Endodermal cell (in vitro differentiated cells): ENCODE data around the gene OR8K1. TPM values are rescaled to one million over a fixed set of nuclear protein-coding genes. Genes with fewer than 3 reads are reported as not detected.

Experiments used
- DNase-seq: peaks from one replicate; pipeline ENCODE4 v3.0.0-alpha.2; 2017
- H3K27ac ChIP-seq: 2 replicates; pipeline ENCODE4 v1.5.1; 2013; ENCODE audit warnings: mild to moderate bottlenecking, low read depth, low read length, moderate library complexity
- H3K27me3 ChIP-seq: 2 replicates; pipeline ENCODE4 v1.6.1; 2013; ENCODE audit warnings: mild to moderate bottlenecking, low read length, moderate library complexity; ENCODE audit not compliant: insufficient read depth, control insufficient read depth, poor library complexity, severe bottlenecking
- H3K36me3 ChIP-seq: 2 replicates; pipeline ENCODE4 v1.7.0; 2013; ENCODE audit warnings: mild to moderate bottlenecking, low read length, moderate library complexity; ENCODE audit not compliant: control insufficient read depth, insufficient read depth
- H3K4me1 ChIP-seq: one replicate; pipeline ENCODE4 v1.7.0; 2013; ENCODE audit warnings: low read length; ENCODE audit not compliant: control insufficient read depth, insufficient read depth
- H3K4me3 ChIP-seq: 2 replicates; pipeline ENCODE4 v1.5.1; 2013; ENCODE audit warnings: mild to moderate bottlenecking, low read length, moderate library complexity
- H3K9ac ChIP-seq: 2 replicates; pipeline ENCODE4 v1.6.1; 2013; ENCODE audit warnings: mild to moderate bottlenecking, low read length, moderate library complexity; ENCODE audit not compliant: poor library complexity, severe bottlenecking; ENCODE audit errors: extremely low read depth
- H3K9me3 ChIP-seq: 2 replicates; pipeline ENCODE4 v1.6.1; 2013; ENCODE audit warnings: mild to moderate bottlenecking, low read length, moderate library complexity; ENCODE audit not compliant: control insufficient read depth
- H3K27ac Mint-ChIP-seq: 2 replicates; pipeline ENCODE4 v1.8.0; 2020; ENCODE audit warnings: mixed read lengths
- H3K27me3 Mint-ChIP-seq: 2 replicates; pipeline ENCODE4 v1.8.0; 2021; ENCODE audit warnings: mild to moderate bottlenecking, mixed read lengths; ENCODE audit not compliant: insufficient read depth
- H3K36me3 Mint-ChIP-seq: 2 replicates; pipeline ENCODE4 v1.8.0; 2020; ENCODE audit warnings: low read depth, mixed read lengths
- H3K4me1 Mint-ChIP-seq: 2 replicates; pipeline ENCODE4 v1.8.0; 2020; ENCODE audit warnings: mixed read lengths
- H3K4me3 Mint-ChIP-seq: 2 replicates; pipeline ENCODE4 v1.8.0; 2020; ENCODE audit warnings: mild to moderate bottlenecking, moderate library complexity, mixed read lengths
- H3K9me3 Mint-ChIP-seq: 2 replicates; pipeline ENCODE4 v1.8.0; 2020; ENCODE audit warnings: mild to moderate bottlenecking, mixed read lengths
- CTCF ChIP-seq: fragments of 200-600 bp; sonication (generic); conservative IDR thresholded peaks from 2 replicates; pipeline ENCODE4 v1.5.0; 2021; ENCODE audit warnings: antibody characterized with exemption, mild to moderate bottlenecking
- WGBS, 2 experiments: methylation state at CpG; one replicate each; pipeline versions ENCODE4 v1.1.5 to v1.1.7; 2013; ENCODE audit warnings: missing lambda C conversion rate in 2 of 2, mixed read lengths in 1 of 2; ENCODE audit not compliant: insufficient coverage in 1 of 2, insufficient read length in 1 of 2; 5-methylcytosine and 5-hydroxymethylcytosine counted together
- total RNA-seq, 2 donors: library from RNA; stranded (reverse); fragmentation: NEBNext Ultra II Directional in 1 of 2; extraction: Animal tissue kit (Norgen Biotek cat#: 25700) in 1 of 2; gene quantifications; 2 replicates in 1 of 2; 3 replicates in 1 of 2; pipeline ENCODE4 v1.2.1, GENCODE V29; 2021

The OR8K1 gene
- total RNA-seq, 2 donors from 2014 or later: not detected

DNA sequence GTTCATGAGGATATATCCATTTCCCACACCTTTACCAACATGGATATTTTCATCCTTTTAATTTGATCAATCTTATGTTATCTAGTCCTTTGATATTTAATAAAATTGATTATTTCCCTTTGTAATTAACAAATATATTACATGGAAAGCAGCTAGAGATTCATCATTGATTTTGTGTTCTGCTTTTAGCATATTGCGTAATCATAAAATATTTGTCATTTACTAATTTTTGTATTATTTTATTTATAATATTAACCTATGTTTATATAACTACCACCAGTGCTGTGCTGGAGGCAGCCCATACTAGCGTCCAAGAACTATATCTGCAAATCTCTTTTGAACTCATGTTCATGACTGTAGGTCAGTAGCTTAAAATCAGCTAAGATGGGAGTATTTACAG is 34.3 kb downstream of the OR8K1 start:
- Histone ChIP-seq H3K4me1 (no peaks in the 10 kb centered on the region), H3K9me3 (no peaks in the 10 kb centered on the region), H3K27ac (no peak overlapping the region), H3K27me3 (no peaks in the 10 kb centered on the region), H3K4me3 (no peak overlapping the region), H3K9ac (no peak overlapping the region), H3K36me3 (no peaks in the 10 kb centered on the region)
- Mint-ChIP-seq H3K36me3 (no peaks in the 10 kb centered on the region), H3K4me1 (no peaks in the 10 kb centered on the region), H3K27ac (no peak overlapping the region), H3K9me3 (no peaks in the 10 kb centered on the region), H3K4me3 (no peak overlapping the region), H3K27me3 (no peaks in the 10 kb centered on the region)
- 94 to 100% methylated on average over 1 of the region's 2 CpGs for WGBS, 2 experiments
- TF ChIP-seq CTCF: no peak
- no peak for DNase-seq

DNA sequence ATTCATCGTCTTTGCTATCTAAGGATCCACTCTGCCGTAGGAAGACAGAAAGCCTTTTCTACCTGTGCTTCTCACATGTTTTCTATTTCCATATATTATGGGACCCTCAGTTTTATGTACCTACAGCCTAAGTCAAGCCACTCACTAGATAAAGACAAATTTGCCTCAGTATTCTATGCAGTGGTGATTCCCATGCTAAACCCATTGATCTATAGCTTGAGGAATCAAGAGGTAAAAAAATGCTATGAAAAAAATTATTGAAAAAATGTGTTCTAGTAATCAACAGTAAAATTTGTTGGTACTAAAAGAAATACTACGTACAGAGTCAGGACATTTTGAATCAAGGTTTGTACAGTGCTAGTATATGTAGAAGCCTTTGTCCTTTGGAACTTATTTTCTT is 48.5 kb downstream of the OR8K1 start:
- Mint-ChIP-seq H3K27ac (no peak overlapping the region), H3K4me3 (no peak overlapping the region), H3K36me3 (no peaks in the 10 kb centered on the region), H3K27me3 (no peaks in the 10 kb centered on the region), H3K9me3 (no peaks in the 10 kb centered on the region), H3K4me1 (no peaks in the 10 kb centered on the region)
- no peak for TF ChIP-seq CTCF
- 94 to 95% methylated on average over 3 of the region's 3 CpGs for WGBS, 2 experiments
- no peak for DNase-seq
- no peak overlapping the region for H3K4me3 ChIP-seq
- H3K9me3 ChIP-seq: no peaks in the 10 kb centered on the region
- no peak overlapping the region for H3K9ac ChIP-seq
- no peak overlapping the region for H3K27ac ChIP-seq
- H3K4me1 ChIP-seq: no peaks in the 10 kb centered on the region
- H3K36me3 ChIP-seq: no peaks in the 10 kb centered on the region
- no peaks in the 10 kb centered on the region for H3K27me3 ChIP-seq

GRCh38 chr11:56396047-56396446 is 50.2 kb downstream of the OR8K1 start:
- Histone ChIP-seq H3K4me1 (no peaks in the 10 kb centered on the region), H3K4me3 (no peak overlapping the region), H3K27me3 (no peaks in the 10 kb centered on the region), H3K27ac (no peak overlapping the region), H3K36me3 (no peaks in the 10 kb centered on the region), H3K9me3 (no peaks in the 10 kb centered on the region), H3K9ac (no peak overlapping the region)
- Mint-ChIP-seq H3K4me3 (no peak overlapping the region), H3K4me1 (no peaks in the 10 kb centered on the region), H3K9me3 (no peaks in the 10 kb centered on the region), H3K36me3 (no peaks in the 10 kb centered on the region), H3K27ac (no peak overlapping the region), H3K27me3 (no peaks in the 10 kb centered on the region)
- TF ChIP-seq CTCF: peak; percentile 74
- 68 to 75% methylated on average over 2 of the region's 3 CpGs for WGBS, 2 experiments
- DNase-seq: no peak

Other genes starting within 250 kb of the OR8K1 start
- not detected for gene OR8H2, start 242.4 kb upstream of the OR8K1 start, total RNA-seq
- gene OR8H3, start 223.7 kb upstream of the OR8K1 start, total RNA-seq: not detected
- not detected for gene OR8J3, start 205.8 kb upstream of the OR8K1 start, total RNA-seq
- not detected for gene OR8K5, start 185.7 kb upstream of the OR8K1 start, total RNA-seq
- gene OR5J2, start 169.4 kb upstream of the OR8K1 start, total RNA-seq: not detected
- gene OR5T2, start 111.8 kb upstream of the OR8K1 start, total RNA-seq: not detected
- gene OR5T3, start 93.8 kb upstream of the OR8K1 start, total RNA-seq: not detected
- gene OR5T1, start 71.9 kb upstream of the OR8K1 start, total RNA-seq: not detected
- not detected for gene OR8H1, start 53.8 kb upstream of the OR8K1 start, total RNA-seq
- not detected for gene OR8K3, start 30.9 kb upstream of the OR8K1 start, total RNA-seq
- gene OR8J1, start 8.3 kb downstream of the OR8K1 start, total RNA-seq: not detected
- not detected for gene OR8U1, start 29.6 kb downstream of the OR8K1 start, total RNA-seq
- not detected for gene OR5AL1, start 66.7 kb downstream of the OR8K1 start, total RNA-seq
- gene OR5M3, start 127.3 kb downstream of the OR8K1 start, total RNA-seq: not detected
- gene OR5M8, start 145.3 kb downstream of the OR8K1 start, total RNA-seq: not detected
- not detected for gene OR5M11, start 197.2 kb downstream of the OR8K1 start, total RNA-seq
- gene OR5M10, start 231.7 kb downstream of the OR8K1 start, total RNA-seq: not detected